ENCODE results near the gene SMARCB1. TPM values are rescaled to one million over a fixed set of nuclear protein-coding genes. Genes with fewer than 3 reads are reported as not detected.

Gene SMARCB1
- total RNA-seq, 1 experiment from 2014 or later = 80.2 TPM

DNA sequence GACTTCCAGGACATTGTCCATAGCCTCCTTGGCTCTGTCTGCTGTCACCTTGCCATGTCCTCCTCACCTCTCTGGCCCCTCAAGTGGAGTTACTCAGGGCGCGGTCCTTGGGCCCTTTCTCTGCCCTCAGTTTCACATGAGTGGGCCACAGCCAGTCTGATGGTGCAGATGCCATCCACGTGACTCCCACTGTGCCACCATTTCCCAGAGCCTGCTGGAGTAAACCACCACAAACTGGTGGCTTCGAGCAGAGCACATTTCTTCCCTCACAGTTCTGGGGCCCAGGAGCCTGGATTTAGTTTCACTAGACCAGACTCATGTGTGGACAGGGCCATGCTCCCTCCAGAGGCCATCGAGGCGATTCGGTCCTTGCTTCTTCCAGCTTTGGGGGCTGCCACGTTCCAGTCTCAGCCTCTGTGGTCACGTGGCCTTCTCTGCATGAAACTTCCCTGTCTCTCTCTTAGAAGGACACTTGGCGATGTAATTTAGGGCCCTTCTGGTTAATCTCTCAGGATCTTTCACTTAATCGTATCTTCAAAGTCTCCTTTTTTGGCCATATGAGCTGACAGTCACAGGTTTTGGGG, 14.6 kb downstream of the SMARCB1 start:
- no peaks in the 10 kb centered on the region for H3K4me1 ChIP-seq (replicated peaks; ENCODE audit: insufficient read depth)
- CTCF ChIA-PET = no interaction called here

DNA sequence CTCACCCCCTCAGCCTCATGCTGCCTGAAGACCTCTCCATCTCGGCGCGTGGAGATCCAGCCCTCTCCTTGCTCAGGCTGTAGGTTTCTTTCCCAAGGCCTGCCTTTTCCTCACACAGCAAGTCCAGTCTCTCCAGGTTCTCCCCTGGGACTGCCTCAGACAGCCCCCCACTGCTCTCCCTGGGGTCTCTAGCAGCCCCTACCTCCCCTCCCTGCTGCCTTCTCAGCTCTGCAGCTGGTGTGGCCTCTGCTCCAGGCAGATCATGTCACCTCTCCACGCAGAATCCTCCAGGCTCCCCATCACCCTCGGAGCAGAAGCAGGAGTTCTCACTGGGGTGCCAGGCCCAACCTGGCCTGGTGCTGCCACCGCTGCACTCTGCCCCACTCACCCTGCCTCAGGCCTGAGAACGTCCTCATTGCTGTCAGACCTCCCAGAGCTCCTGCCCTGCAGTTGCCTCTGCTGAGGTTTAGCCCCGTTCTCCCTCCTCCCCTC, 15.2 kb downstream of the SMARCB1 start:
- intact Hi-C loops (cut with micrococcal nuclease; ENCODE audit: unreplicated experiment) = no loop called here
- BruUV-seq (replicated peaks) = no TSS peak
- Histone ChIP-seq H3K27ac (no peak overlapping the region), H3K36me3 (ENCODE audit: low read depth) (0 out of 2 replicates have a peak, but pooled peaks cover 6% of the 10 kb centered on the region), H3K79me2 (ENCODE audit: low read depth) (no peaks in the 10 kb centered on the region), H3K9me3 (ENCODE audit: insufficient read depth, low read depth) (no peaks in the 10 kb centered on the region), H3K4me1 (replicated peaks; ENCODE audit: insufficient read depth) (no peaks in the 10 kb centered on the region), H4K20me1 (ENCODE audit: insufficient read depth) (no peaks in the 10 kb centered on the region), H3K27me3 (ENCODE audit: insufficient read depth, low read depth) (no peaks in the 10 kb centered on the region), H3K4me3 (no peak overlapping the region), H3F3A (ENCODE audit: insufficient read depth, low read depth) (no peaks in the 10 kb centered on the region), H2AFZ (no peak overlapping the region), H3K4me2 (no peak overlapping the region), H3K9me2 (ENCODE audit: insufficient read depth) (no peaks in the 10 kb centered on the region)
- no peak for DNase-seq
- POLR2A ChIA-PET (ENCODE audit: unreplicated experiment) = no interaction called here
- CTCF ChIA-PET = no interaction called here
- TF ChIP-seq, protein P1, sequence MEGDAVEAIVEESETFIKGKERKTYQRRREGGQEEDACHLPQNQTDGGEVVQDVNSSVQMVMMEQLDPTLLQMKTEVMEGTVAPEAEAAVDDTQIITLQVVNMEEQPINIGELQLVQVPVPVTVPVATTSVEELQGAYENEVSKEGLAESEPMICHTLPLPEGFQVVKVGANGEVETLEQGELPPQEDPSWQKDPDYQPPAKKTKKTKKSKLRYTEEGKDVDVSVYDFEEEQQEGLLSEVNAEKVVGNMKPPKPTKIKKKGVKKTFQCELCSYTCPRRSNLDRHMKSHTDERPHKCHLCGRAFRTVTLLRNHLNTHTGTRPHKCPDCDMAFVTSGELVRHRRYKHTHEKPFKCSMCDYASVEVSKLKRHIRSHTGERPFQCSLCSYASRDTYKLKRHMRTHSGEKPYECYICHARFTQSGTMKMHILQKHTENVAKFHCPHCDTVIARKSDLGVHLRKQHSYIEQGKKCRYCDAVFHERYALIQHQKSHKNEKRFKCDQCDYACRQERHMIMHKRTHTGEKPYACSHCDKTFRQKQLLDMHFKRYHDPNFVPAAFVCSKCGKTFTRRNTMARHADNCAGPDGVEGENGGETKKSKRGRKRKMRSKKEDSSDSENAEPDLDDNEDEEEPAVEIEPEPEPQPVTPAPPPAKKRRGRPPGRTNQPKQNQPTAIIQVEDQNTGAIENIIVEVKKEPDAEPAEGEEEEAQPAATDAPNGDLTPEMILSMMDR (conservative IDR thresholded peaks at IDR 0.05) = no peak
- TF ChIP-seq EZH2 (IDR thresholded peaks at IDR 0.05; ENCODE audit: low read depth) = no peak

More for the DNA sequence above, 14.6 kb downstream of the SMARCB1 start:
- POLR2A ChIA-PET (ENCODE audit: unreplicated experiment) = no interaction called here
- no peak overlapping the region for H3K4me3 ChIP-seq
- H3F3A ChIP-seq (ENCODE audit: insufficient read depth, low read depth) = no peaks in the 10 kb centered on the region
- H3K9me2 ChIP-seq (ENCODE audit: insufficient read depth) = no peaks in the 10 kb centered on the region
- H3K79me2 ChIP-seq (ENCODE audit: low read depth) = no peaks in the 10 kb centered on the region
- no TSS peak for BruUV-seq (replicated peaks)
- intact Hi-C loops (cut with micrococcal nuclease; ENCODE audit: unreplicated experiment) = no loop called here
- H2AFZ ChIP-seq = no peak overlapping the region
- no peaks in the 10 kb centered on the region for H3K9me3 ChIP-seq (ENCODE audit: insufficient read depth, low read depth)
- TF ChIP-seq, protein P1 (conservative IDR thresholded peaks at IDR 0.05) = no peak
- no peak for TF ChIP-seq EZH2 (IDR thresholded peaks at IDR 0.05; ENCODE audit: low read depth)
- no peaks in the 10 kb centered on the region for H3K27me3 ChIP-seq (ENCODE audit: insufficient read depth, low read depth)
- no peak overlapping the region for H3K4me2 ChIP-seq
- 0 out of 2 replicates have a peak, but pooled peaks cover 6% of the 10 kb centered on the region for H3K36me3 ChIP-seq (ENCODE audit: low read depth)
- H4K20me1 ChIP-seq (ENCODE audit: insufficient read depth) = no peaks in the 10 kb centered on the region
- no peak overlapping the region for H3K27ac ChIP-seq
- DNase-seq = no peak

DNA sequence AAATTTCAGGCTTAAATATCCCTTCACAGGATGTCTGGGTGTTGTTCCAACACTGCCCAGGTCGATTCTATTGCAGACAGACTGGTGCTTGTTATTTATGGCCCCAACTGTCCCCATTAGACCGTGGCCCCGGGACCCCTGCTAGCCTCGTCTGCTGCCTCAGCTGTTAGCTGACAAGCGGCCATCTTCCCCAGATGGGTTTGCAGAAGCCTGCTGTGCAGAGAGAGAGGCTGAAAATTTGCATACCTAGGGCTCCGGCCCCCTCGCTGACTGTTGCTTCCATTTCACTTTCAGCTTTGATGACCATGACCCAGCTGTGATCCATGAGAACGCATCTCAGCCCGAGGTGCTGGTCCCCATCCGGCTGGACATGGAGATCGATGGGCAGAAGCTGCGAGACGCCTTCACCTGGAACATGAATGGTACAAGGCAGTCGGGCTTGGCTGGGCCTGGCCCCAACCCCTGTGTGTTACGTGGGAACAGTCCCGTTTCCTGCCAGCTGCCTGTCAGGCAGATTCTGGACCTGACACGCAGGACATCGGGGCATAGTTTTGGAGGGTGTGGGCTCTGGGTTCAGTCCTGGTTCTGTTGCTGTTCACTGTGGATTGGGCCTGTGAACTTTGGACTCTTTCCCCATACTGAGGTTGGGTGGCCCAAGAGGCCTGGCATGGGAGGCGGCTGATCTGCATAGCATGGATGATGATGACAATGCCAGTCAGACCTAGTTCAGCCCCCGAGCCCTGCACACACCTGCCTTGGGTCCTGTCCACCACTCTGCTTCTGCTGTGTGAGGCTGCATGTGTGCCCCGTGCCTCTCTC, 16.4 kb downstream of the SMARCB1 start:
- H4K20me1 ChIP-seq (ENCODE audit: insufficient read depth) = no peaks in the 10 kb centered on the region
- H3K79me2 ChIP-seq (ENCODE audit: low read depth) = no peaks in the 10 kb centered on the region
- CTCF ChIA-PET = no interaction called here
- no peak overlapping the region for H3K4me3 ChIP-seq
- no peaks in the 10 kb centered on the region for H3K9me2 ChIP-seq (ENCODE audit: insufficient read depth)
- H3K4me1 ChIP-seq (replicated peaks; ENCODE audit: insufficient read depth) = no peaks in the 10 kb centered on the region
- H3K36me3 ChIP-seq (ENCODE audit: low read depth) = 0 out of 2 replicates have a peak, but pooled peaks cover 6% of the 10 kb centered on the region
- no peak overlapping the region for H2AFZ ChIP-seq
- H3K9me3 ChIP-seq (ENCODE audit: insufficient read depth, low read depth) = no peaks in the 10 kb centered on the region
- H3K27me3 ChIP-seq (ENCODE audit: insufficient read depth, low read depth) = no peaks in the 10 kb centered on the region
- H3F3A ChIP-seq (ENCODE audit: insufficient read depth, low read depth) = no peaks in the 10 kb centered on the region
- intact Hi-C loops (cut with micrococcal nuclease; ENCODE audit: unreplicated experiment) = no loop called here
- POLR2A ChIA-PET (ENCODE audit: unreplicated experiment) = no interaction called here
- no peak for TF ChIP-seq EZH2 (IDR thresholded peaks at IDR 0.05; ENCODE audit: low read depth)
- TF ChIP-seq, protein P1 (conservative IDR thresholded peaks at IDR 0.05) = no peak
- no peak overlapping the region for H3K27ac ChIP-seq
- no peak for DNase-seq
- BruUV-seq (replicated peaks) = no TSS peak
- no peak overlapping the region for H3K4me2 ChIP-seq
